Stimulated activated CD4-positive, alpha-beta T cell treated with anti-CD3 and anti-CD28 coated beads, Interleukin-1b, Interleukin-23, amount 100 ng/mL, for 1 hour (primary cell): ENCODE measurements around the gene BORA.
A peak's percentile ranks its signal among the peaks of the same experiment; 100 is the strongest.
"Not testable (repeated sequence)": the region's sequence is repeated elsewhere in the genome, so short reads cannot be mapped to it uniquely, and the experiment has no call there.

Source experiments
- DNase-seq, 2 donors: peaks; one replicate each; pipeline ENCODE4 v3.0.0-alpha.2; 2020; ENCODE audit warnings: low read depth in 2 of 2

Gene BORA

DNA sequence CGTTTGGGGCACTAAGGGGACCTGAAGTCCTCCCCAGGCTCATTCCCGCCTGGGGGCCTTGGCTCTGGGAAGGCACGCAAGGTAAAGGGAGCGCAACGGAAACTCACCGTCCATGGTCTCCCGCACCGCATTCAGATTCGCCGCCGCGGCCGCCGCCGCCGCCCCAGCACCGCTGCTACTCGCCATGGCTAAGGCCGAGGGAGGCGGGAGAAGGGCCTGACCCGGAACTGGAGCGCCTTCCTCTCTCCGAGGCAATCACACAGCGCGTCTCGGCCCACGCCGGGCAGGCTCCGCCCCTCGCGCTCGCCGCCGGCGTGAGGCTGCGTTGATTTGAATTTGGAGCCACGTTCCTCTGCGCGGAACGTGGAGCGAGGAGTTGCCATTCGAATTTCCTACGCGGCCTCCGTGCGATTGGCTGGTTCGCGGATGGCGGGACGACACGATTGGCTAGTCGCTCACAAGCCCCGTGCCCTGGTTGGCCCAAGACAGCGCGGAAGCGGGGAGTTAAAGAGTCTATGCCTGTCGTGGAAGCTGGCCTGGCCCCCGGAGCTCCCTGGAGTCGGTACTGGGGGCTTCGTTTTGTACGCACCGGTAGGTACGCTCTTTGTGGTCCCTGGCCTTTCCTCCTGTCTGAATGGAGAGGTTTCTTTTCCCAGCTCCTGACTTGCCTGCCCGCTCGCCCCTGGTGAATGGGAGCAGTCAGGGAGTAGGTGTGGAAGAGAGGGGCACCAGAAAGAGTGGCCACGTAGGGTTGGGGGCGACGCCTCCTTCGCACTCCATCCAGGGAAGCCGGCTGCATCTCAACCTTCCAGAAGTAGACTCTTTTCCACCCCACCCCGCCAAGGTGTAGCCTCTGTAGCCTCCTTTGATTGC lies at the start of gene BORA, which contains the start of gene MZT1:
Gene BORA, plus strand, starts transcription at position 507 of the 873 bp plus-strand sequence. CDS start 1,018 bp downstream, outside the sequence.
Gene MZT1, minus strand, starts transcription at position 213 of the 873 bp plus-strand sequence. Its CDS starts 27 bp downstream, at position 186.
- DNase-seq = peak; percentile 79 to 84

DNA sequence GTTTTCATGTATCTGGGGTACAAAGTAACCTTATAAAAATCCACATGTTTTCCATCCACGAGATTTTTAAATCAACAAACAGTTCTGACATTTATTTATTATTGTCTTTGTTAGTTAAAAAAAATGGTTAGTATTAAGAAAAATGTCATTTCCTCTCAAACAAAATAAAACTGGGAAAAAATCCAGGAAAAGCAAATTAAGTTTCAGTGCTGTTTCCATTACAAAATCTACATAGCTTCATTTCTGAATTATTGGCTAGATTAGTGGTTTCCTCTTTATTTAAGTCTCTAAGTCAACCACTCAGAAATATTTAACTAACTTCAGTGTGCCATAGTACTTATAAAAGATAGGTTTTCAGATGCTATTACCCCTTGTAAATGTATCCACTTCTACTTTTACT lies 49.4 kb upstream of the BORA start:
- no peak for DNase-seq

DNA sequence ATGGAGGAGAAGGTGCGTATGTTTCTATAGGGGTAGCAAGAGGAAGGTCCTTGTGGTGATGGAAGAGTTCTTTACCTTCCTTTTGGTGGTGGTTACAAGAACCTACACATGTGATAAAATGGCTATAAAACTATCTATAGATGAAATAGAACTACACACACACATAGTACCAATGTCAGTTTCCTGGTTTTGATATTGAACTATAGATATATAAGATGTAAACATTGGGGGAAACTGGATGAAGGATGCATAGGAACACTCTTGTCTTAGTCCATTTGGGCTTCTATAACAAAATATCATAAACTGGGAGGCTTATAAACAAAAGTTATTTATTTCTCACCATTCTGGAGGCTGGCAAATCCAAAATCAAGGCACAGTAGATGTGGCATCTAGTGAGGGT lies 47.4 kb upstream of the BORA start:
- no peak for DNase-seq

DNA sequence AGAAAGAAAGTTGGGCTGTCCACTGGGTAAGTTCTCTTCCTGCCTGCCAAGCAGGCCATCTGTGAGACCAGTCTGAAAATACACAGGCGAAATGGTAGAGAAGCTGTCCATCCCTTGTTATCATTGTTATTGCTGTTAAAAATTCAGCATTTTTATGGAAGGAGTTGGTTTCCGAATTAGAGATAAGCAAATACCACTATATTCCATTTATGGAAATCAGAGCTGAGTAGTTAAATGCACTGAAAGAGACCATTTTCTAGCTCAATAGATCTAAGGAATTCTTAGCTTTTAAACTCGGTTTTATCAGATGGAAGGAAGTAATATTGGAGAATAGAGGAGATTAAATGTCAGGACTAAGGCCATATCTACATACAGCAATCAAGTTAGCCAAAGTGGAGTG lies 41.0 kb upstream of the BORA start:
- no peak for DNase-seq

DNA sequence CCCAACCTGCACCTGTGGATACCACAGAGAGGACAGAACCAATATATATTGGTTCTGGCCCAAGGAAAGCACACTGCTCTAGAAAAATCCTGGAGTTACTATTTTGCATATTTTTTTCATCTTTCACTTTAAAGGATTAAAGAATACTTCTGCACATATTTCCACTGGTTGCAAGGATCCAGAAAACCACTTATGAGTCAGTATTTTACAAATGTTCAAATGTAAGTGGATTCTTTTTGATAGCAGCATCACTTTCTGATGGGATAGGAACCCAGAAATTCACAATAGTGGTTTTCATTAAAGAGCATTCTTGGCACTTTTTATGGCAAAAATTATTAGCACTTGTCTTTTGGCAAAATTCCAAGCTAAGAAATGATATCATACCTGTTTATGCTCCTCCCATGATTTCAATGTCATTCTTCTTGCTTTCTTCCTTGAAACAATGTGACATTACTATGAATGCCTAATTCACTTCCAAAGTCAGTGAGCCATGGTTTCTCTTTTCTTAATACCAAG lies 38.5 kb upstream of the BORA start:
- DNase-seq = no peak

DNA sequence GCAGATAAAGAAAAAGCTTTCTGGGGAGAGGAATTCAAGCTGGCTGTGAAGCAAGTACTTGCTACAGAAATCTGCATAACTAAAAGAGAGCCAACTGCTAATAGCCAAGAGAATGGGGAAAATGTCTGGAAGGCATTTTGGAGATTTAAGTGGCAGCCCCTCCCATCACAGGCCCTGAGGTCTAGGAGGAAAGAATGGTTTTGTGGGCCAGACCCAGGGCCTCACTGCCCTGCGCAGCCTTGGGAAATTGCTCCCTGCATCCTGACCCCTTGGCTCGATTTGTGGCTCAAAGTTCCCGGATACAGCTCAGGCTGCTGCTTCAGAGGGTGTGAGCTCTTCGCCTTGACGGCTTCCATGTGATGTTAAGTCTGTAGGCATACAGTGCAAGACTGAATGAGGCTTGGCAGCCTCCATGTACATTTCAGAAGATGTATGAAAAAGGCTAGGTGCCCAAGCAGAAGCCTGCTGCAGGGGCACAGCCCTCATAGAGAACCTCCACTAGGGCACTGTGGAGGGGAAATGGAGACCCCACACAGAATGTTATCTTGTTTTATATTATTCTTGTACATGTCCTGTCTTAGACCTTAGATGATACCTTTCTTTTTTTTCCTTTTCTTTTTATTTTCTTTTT lies 34.7 kb upstream of the BORA start:
- DNase-seq = no peak

DNA sequence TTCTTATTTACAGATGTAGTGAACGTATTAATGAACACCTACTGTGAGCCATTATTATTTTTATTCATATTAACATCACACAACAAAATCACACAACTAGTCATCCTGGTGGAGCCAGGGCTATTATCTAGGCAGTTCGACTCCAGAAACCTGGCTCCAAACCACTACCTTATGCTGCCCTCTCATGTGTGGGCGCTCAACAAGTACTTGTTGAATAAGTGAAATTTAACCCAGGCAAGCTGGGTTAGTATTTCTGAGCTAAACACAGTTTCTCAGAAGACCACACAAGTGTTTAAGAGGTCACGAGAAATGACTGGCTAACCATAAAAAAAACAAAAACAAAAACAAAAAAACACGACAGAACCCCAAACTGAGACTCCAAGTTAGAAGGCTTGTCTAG lies 33.9 kb upstream of the BORA start:
- DNase-seq = no peak

DNA sequence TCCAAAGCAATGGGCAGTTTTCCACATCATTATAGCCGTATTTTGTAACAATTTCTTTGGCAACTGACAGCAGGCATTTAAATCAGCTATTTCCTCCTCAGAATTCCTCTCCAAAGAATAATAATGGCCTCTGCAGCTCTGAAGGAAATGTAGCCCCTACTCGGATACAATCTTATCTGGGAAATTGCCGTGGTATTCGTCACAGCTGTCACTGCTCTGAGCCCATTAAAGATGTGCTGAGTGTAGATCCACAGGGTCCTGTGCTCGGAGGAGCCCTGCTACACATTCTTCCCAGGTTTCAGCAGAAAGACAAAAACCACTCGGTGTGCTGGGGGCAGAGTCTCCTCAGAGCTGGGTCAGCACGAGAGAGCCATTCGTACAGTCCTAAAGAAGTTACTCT lies 33.4 kb upstream of the BORA start:
- no peak for DNase-seq

DNA sequence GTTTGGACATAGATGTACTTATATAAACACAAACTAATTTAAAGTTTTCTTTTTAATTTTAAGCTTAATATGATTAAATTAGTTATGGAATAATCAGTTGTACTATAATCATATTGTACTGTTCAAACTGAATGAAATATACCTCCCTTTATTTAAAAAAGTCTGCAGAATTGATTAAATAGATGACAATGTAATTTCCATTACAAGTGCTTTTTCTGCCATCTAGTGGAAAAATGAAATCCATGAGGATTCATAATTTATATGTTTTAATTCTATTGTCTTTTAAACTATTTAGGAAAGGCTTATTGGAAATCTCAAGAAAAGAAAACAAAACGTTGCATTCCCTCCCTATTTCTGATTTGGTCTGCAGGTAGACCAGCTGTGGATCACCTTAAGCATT lies 31.1 kb upstream of the BORA start:
- DNase-seq = no peak

DNA sequence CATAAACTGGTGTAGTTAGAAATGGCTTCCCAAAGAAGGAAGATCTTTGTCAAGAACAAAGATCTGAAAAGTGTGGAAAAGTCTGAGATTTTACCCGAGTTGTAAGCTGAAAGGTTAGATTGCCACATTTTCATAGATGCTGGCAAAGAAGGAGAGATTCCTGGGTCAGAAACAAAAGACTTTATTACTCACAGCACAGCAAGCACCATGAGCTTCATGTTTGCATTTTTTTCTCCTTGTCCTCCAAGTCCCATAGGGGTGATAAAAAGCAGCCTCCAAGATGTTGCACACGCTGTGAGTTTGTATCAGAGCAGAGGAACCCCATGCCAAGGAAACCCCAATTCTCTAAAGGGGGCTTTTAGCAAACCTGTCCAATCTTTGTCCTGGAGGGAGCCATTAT lies 29.6 kb upstream of the BORA start:
- DNase-seq = no peak

DNA sequence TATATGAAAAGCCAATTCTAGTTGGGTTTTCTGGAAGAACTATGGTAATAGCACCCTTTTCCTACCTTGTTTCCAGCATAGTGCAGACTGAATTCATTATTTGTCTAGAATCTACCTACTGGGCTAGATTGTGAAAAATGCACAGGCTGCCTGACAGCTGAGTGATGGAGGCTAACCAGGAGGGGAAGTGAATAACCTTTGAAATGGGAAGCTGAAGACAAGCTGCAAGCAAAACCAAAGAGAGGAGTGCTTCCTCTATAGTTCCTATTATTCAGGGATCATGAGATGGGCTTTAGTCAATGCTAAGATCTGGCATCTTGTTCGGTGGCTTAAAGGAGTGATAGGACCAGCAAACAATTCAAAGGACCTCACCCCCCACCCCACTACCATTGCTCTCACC lies 27.2 kb upstream of the BORA start:
- no peak for DNase-seq

DNA sequence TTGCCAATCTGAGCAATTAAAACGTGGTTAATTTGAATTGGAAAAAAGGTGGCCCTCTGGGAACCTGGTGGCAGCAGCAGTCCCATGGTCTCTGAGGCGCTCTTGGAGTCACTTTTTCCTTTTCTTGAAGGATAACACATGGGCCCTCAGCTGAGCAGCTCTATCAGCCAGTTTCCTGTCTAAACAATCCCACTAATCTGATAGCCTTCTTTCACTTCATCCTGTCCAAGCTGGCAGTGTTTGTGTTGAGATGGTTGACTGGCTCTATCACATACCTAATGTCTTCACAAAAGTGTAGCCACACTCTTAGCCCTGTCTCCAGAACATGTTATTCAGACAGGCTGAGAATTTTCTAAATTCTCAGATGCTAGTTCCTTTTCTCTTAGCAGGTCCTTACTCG lies 10.9 kb upstream of the BORA start:
- no peak for DNase-seq

DNA sequence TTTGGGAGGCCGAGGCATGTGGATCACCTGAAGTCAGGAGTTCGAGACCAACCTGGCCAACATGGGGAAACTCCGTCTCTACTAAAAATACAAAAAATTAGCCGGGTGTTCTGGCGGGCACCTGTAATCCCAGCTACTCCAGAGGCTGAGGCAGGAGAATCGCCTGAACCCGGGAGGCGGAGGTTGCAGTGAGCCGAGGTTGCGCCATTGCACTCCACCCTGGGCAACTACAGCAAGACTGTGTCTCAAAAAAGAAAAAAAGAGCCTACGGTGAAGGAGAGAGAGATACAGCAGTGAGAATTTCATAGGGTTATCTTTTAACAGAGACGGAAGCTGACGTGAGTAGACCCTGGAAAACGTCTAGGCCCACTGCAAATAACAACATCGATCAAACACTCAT lies 1.5 kb upstream of the BORA start:
- DNase-seq = not testable (repeated sequence)

DNA sequence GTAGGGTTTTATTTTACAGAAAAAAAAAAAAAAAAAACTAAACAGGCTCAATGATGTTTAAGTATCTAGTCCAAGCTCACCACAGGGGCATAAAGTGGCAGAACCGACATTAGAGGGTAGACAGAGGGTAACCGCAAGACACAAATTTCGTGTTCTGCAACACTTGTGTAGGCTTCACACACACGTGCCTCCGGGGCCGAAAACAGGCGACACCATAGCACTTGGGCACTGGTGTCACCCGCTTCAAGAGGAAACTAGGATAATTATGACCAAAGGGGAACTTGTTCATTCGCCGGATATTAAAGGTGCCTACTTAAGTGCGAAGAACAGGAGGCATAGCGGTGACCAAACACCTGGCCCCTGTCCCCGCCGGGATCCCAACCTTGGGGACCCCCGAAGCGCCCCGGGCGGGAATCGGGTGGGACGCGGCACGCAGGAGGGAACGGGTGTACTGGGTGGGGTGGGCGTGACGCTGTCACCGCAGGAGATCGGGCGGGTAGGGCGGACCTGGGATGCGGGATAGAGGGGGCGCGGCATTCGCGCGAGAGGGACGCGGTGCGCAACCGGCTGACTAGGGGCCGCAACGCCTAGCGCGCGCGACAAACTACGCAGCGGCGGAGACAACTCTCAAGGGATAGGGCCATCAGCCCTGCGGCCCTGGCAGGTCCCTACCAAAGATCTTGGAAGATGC lies 852 bp upstream of the BORA start:
- peak in 1 of 2 donors; percentile 20 for DNase-seq

DNA sequence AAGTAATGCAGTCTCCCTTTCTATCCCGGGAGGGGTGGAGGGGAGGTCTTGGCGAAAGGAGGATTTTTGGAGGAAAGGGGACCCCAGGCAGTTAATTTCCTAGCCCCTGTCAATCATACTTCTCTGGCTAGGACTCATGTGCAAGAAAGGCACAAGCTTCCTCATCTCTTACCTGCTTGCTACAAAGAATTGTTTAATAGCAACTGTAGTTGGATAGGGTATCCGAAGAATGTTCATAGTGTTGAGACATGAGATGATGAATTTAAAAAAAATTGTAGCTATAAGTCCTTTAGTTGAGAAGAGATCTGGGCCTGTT lies 525 bp downstream of the BORA start:
- no peak for DNase-seq

DNA sequence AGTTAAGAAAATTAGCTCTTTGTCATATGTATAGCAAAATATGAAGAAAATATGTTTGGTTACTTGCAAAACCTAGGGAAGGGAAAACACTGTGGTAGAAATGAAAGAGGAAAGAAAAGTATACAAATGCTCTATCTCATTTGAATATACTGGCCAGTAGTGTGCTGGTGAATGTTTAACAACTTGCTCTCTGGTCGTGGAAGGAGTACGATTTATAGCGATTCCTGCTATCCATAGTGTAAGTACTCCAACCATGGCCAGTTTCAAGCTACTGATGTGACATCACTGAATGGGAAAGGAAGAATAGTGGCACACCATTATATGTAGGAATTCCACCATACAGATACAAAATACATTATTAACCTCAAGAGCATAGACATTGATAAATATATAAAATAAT lies 9.3 kb downstream of the BORA start:
- no peak for DNase-seq

DNA sequence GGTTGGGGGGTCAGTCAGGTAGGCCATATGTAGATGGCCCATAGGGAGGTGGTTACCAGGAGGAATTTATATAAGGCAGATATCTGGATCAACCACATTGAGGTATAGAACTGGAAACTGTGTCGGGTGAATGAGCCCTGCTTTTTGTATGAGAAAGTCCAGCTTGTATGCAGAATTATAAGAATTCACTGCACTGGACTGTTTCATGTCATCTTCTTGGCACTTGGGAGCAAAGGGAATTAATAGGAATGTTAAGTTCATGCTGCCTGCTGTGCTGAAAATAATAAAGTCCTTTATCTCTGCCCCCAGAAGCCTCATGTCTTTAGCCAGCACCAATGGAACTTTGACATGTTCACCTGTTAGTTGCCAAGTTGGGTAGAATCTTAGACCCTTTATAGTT lies 12.3 kb downstream of the BORA start:
- no peak for DNase-seq

DNA sequence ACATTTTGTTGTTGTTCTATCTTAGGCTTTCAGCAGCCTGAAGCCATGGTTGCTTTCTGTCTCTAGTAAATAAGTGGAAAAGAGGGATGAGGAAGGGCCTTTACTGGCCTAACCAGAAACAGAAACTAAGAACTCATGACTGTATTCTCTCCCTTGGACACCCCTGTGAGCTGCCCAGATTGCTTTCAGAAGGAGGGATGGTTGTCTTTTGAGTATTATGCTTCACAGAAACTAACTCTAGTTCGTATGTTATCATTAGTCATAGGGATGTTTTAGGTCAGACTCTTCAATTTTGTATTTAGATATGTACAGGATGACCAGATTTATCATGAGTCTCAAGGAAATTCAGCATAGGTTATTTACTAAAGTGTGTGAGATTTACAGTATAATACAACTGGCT lies 17.5 kb downstream of the BORA start:
- no peak for DNase-seq

DNA sequence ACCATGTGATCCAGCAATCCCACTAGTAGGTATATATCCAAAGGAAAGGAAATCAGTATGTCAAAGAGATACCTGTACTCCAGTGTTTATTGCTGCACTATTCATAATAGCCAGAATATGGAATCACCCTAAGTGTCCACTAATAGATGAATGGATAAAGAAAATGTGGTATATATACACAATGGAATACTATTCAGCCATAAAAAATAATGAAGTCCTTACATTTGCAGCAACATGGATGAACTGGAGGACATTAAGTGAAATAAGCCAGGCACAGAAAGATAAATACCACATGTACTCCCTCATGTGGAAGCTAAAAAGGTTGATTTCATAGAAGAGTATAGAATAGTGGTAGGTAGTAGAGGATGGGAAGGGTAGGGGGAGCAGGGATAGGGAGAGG lies 23.5 kb downstream of the BORA start:
- DNase-seq = no peak

DNA sequence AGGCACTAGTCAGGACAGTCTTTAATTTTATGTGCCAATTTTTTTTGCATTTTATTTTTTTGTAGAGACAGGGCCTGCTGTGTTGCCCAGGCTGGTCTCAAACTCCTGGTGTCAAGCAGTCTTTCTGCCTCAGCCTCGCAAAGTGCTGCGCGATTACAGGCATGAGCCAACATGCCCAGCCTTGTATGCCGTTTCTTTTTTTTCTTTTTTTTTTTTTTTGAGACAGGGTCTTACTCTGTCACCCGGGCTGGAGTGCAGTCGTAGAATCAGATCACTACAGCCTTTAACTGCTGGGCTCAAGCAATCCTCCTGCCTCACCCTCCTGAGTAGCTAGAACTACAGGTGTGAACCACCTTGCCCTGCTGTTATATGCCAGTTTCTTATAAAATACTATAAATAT lies 26.4 kb downstream of the BORA start:
- DNase-seq = no peak

DNA sequence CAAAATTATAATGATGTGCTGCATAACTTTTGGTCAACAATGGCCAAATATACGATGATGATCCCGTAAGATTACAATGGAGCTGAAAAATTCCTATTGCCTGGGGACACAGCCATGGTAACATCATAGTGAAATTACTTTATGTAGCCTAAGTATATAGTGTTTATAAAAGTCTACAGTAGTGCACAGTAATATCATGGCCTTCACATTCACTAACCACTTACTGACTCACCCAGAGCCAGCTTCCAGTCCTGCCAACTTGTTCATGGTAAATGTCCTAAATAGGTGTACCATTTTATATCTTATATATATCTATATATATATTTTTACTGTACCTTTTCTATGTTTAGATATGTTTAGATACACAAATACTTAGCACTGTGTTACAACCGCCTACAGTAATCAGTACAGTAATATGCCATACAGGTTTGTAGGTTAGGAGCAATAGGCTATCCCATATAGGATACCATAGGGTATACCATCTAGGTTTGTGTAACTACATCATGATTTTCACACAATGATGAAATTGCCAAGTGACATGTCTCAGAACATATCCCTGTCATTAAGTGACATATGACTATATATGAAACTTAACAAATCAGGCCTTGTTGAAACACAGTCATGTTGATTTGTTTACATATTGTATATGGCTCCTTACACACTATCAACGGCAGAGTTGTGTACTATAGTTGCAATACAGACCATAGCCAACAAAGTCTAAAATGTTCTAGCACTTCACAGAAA lies 30.2 kb downstream of the BORA start:
- DNase-seq = no peak

DNA sequence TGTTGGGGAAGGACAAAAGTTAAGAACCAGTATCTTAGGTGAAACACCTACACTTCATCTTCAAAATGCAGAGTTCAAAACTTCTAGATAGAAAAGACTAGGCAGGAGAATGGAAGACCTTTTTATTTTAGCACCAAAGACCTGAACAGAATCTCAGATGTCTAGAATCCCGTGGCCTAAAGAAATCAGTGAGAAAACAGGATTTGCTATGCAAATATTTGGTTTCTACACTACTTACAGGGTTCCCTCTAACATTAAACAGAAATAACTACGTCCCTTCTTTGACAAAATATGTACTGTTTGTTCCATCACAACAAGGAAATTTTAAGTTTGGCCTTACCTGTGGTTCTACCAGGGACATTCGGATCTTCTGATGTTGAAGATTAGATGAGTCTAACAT lies 32.5 kb downstream of the BORA start:
- no peak for DNase-seq
